ENCODE results near the gene SPAG16.
A peak's percentile ranks its signal among the peaks of the same experiment; 100 is the strongest.

Gene SPAG16

DNA sequence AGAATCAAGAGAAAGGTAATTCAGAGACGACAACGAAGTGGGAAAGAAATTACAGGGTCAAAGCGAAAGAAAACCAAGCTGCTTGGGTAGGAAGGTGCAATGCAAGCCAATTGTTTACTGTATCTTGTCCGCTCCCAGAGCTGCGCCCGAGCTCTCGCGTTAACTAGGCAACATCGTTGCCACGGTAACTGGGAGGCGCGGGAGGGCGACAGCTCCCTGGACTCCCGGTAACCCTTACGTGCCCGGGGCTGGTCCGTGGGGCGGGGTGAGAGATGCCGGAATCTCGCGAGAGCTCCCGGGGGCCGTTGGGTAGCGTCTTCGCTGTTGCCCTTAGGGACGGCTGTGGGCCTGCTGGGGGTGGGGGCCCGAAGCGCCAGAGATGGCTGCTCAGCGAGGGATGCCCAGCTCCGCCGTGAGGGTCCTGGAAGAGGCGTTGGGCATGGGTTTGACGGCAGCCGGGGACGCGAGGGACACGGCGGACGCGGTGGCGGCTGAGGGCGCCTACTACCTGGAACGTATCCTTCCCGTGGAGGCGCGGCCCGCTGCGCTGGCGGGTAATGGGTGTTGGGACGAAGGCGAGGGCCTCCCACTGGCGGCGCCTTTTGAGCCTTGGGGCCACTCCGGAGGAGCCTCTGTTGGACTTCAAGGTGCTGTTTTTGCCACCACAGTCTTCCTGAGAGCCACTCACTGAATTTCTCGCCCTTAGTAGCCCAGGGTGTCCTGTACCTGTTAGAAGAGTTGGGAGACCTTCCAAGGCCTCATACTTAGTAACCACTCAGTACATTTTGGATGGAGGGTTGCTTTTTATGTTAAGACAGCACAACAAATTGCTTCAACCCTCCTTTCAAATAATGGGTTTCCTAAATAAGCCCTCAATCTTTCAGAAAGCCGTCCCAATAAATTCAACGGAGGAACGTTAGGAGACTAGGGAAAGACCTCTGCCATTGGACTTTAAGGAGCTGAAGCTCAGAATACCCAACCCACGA, at the start of gene SPAG16:
Gene SPAG16, plus strand, starts transcription at position 360 of the 986 bp plus-strand sequence.
- DNase-seq = peak; percentile 97

DNA sequence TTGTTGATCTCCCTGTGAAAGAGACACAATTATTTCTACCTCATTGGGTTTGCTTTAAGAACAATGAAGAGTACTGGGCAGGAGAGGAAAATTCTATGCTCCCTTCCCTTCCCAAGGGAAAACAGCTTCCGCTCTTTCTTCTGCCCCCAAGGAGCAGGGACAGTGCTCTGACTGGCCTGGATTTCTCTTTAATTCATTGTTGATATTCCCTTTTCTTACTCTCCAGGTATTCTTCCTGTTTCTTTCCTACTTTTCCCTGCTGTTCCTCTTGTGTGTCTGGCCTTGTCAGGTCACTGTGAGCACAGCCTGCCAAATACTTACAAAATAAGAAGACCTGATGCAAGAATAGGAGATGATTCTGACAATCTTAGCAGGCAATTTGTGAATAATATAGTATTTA, 49.6 kb upstream of the SPAG16 start:
- no peak for DNase-seq

DNA sequence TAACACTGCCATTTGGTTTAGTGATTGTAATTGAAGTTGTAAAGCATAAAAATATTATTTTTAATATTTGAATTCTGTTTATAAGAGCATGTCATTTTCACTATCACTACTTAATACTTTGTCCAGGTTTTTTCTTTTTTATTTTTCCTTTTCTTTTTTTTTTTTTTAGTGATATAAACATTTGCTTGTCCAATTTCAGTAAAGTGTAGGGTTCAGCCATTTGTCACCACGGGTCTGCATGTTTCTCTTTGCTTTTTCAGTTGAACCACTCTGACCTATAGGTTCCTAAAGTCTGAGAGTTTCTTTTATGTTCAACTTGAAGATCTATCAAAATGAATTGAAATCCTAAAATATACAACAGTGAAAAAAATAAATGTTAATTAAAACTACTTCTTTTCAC, 48.5 kb upstream of the SPAG16 start:
- DNase-seq = no peak

DNA sequence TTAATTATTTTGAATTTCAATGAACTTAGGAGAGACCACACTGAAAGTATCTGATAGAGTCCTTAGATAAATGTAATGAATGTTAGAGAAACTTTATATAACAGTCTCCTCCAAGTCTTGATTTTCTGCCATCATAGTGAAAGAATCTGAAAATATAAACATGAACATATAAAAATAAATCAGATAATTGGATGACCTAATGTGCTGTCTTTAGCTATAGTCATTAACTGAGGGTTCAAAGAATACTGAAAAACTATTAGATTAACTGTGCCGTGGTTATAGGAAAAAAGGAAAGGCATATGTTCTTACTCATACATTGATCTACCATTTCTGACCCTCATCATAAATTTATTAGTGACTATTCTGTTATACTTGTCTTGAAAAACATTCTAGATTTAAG, 47.0 kb upstream of the SPAG16 start:
- no peak for DNase-seq

DNA sequence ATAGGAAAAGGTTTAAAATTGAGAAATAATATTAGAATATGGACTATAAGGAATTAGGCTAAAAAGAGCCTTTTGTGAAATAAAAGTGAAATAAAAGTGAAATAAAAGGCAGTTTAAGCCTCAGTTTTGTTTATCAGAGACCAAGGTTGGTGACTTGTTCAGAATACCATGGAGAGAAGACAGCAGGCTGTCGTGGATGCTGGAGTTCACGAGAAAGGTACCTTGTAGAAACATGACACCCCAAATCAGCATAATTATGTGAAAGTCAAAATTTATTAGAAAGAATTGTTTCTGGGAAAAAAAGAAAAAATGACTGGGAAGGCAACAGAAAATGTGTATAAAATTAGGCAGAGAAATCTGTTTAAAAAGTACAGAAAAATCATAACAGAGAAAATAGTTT, 46.5 kb upstream of the SPAG16 start:
- DNase-seq = no peak

DNA sequence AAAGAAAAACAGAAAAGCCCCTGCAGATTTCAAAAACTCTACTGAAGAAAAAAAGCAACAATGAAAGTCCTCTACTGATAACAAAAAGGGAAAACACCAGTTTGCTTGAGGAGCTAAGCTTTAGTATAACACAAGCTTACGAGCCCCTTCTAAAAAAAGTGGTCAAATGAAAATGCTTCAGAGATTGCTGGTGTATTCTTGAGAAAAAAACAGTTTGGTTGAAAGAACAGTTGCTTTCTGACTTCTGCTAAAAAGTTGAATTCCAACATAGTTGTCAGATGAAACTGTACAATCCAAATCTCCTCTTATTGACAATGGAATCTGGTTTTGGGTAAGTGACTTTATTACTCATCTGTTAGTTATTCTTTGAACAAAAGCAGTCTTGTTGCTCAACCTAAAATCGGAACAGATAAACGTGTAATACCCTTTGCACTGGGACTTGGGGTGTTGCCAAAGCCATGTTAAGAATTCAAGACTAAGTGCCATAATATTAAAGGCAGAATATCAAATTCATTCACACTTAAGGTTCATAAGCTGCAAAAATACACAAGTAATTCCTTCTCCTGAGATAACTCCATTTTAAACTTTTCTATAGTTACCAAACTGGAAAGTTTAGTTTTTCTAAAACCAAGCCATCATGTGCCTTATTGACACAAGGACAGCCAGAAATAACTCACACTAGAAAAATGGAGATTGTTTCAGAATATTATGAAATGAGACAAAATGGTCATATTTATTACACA, 45.3 kb upstream of the SPAG16 start:
- DNase-seq = peak; percentile 19

DNA sequence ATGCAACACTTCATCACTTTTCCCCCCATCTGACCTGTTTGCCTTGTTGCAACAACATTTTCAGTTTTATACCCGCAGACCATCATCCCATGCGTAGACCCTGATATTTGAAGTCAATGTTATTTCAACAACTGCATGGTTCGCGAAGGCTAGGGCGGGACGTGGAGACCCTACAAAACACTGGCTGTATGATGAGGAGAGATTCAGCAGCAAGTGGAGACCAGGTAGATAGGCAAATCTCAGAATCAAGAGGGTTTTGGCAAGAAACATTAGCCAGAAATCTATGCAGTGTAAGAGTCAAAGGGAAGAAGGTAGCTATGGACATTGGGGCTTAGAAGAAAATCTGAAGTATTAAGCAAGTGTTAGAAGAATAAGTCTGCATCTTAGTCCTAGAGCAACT, 42.4 kb upstream of the SPAG16 start:
- no peak for DNase-seq

DNA sequence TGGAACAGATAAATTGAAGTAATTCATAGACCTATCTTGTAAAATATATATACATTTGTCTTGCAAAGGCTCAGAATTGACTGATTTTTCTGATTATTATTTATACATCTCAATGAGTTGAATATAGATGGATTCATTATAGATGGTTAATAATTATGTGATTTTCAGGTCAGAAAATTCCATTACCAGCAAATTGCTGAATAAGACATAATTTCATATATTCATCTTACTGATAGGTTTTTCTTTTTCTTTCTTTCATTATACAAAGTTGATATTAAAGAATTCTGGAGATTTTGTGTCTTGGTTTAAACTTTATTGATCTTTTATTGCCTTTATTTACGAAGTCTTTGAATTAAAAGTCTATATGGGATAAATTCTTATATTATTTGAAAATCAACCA, 41.6 kb upstream of the SPAG16 start:
- no peak for DNase-seq

DNA sequence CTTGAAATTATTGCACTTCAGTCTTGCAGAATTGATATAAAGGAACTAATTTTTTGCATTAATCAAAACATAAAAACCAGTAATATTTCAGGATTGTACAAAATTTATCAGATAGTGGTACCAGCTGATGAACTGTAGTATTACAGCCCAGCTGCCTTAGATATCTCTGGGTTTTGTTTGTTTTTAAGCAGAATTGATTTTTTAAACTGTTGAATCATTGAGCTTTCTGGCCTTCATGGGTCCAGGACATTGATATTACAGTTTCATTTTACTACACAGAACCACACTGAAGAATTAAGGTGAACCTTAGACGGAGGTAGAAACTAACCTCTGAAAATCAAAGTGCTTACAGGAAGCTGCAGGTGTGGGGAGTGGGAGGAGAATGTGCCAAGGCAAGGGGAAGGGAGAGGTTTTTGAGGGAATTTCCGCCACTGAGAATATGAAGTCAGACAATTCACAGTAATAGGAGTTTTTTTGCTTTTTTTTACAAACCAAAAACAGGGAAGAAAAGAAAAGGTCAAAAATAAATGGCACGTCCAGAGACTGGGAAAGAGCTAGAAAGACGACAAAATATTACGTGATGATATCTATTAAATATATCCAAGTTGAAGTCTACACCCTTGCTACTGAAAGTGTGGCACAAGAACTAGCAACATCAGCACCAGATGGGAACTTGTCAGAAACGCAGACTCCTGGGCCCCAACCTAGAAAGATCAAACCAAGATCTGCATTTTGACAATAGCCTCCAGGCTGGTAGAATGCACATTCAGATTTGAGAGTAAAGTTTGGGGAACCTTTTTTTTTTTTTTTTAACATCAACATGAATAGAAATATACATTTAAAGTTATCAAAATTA, 40.8 kb upstream of the SPAG16 start:
- peak; percentile 15 for DNase-seq

DNA sequence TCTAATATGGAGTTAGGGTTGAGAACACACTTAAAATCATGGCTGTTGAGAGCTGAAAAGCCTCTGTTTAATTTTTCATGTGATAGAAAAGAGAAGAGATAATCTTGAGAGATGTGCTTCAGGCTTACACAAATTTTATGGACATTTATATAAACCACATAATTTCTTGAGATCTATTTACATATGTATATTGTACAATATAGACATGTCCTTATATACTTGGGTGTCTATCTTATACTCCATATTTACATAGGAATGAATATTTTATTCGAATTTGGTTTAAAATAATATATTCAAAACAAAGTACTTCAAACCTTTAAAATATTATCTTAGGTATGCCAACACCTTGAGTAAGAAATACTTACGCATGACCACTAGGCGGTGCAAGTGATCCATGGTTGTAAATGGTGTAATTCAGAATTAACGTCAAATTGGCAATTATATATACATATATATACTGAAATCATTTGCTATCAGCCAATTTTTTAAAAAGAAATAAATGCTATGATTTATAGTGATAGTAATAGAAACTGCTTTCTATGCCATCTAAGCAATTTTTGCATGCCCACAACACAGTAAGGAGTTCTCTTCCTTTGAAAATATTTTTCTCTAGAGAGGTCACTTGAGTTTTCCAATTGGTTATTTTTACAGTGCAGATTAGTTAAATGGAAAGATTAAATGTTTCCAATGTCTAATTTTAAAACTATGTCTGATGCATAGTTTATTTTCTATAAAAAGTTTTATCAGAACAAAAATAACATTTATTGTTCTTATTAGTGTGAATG, 37.6 kb upstream of the SPAG16 start:
- DNase-seq = peak; percentile 56

DNA sequence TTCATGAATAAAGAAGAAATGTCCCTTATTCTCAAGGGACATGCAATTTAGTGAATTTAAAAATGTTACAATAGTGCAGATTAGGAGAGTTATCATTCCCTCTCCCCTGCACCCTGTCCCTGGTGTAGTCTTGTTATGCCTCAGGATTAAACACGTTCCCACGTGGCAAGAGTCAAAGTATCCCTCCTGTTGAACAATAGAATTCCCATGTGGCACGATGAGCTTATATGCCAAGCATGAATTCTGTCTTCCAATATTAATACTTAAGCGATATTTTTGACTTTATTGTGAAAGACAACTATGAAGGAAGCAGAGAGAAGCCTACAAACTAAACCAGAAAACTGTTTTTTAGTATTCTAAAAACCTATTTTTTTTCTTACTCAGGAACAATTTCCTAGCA, 36.7 kb upstream of the SPAG16 start:
- DNase-seq = no peak

DNA sequence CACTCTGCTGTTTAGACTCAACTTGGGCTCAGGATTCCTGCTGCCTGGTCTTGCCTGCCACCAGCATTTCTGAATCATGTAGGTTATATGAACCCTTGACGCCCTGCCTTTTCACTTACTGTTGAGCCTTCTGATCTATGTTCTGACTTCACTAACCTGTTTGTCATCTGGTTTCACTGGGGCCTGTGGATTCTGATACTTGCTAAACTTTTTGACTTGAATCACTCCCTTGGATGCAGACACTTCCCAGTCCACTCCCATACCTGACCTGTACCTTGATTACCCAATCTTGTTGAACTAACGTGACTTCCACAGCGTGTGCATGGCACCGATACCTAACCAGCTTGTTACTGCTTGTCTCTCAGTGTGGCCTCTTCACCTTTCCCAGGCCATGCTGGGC, 35.6 kb upstream of the SPAG16 start:
- DNase-seq = no peak

DNA sequence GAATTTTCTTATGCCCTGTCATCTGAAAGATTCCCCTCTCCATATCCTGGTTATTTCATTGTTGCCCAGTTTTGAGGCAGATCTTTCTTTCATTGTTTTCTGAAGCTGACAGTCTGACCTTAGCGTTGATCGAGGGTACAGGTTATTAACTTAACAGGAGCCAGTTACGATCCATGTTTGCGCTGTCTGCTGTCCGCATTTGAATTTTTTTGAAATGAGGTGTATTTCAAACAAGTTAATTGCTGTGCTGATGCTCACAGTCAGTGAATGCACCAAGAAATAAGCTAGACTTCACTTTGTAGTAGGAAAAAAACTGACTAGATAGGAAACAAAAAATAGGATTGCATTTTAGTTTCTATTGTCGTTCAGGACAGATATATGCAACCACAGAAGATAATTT, 34.8 kb upstream of the SPAG16 start:
- no peak for DNase-seq

DNA sequence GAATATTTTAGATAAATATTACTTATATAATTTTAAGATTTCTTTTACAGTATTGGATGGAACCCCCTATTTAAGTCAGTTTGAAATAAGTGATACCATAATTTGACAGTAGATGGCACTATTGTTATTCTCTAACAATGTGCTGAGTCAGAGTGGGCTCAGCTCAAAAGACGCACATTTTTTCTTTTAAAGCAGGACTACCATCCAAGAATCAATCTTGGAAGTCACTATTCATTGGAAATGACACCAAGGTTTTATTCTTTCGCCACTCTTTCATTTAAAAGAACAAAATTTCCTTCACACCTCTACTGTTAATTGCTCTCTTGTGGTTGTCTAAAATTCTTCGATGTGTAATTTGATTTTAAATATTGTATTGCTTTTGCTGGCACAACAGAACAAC, 32.6 kb upstream of the SPAG16 start:
- peak; percentile 50 for DNase-seq

DNA sequence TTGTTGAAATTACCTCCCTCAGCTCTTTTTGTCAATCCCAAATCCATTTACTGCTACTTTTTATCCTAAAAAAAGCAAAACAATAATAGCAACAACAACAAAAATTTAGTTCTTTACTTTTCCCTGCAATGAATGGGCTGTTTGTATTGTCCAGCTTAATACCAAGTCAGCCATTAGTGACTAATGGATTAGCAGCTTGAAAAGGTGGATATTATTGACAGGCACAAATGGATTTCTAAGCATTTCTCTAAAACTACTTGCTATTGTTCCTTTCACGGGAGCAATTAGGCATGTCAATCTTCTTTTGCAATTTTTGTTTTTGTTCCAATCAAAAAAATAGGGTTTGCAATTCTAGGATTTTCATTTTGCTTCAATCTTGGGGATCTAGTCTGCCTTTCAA, 32.1 kb upstream of the SPAG16 start:
- DNase-seq = no peak

DNA sequence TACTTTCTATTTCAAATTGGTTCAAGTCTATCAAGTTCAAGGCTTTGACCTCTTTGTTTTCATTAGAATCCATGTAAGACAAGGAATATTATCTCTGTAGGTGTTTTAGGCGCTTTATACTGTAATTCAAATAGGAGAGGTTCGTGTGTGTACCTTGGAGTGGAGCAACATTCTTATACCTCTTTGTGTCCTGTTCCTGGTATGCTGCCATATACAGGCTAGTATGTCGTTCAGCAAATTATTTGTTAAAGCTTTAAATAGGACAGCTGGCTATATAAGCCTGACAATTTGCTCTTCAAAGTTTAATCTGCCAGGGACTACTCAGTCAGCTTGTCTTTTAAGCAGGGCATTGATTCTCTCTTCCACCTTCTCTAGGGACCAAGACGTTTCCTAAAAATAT, 31.1 kb upstream of the SPAG16 start:
- no peak for DNase-seq

DNA sequence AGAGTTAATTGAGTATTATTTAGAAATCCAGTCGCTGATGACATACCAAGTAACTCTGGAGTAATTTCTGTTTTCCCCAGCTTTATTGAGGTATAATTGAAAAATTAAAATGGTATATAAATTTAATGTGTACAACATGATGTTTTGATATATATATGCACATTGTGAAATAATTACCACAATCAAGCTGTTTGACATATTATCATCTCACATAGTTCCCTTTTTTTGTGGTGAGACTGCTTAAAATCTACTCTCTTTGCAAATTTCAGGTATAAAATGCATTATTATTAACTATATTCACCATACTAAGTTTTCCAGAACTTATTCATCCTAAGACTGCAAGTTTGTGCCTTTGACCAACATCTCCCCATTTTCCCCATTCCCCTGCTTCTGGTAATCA, 25.0 kb upstream of the SPAG16 start:
- no peak for DNase-seq

DNA sequence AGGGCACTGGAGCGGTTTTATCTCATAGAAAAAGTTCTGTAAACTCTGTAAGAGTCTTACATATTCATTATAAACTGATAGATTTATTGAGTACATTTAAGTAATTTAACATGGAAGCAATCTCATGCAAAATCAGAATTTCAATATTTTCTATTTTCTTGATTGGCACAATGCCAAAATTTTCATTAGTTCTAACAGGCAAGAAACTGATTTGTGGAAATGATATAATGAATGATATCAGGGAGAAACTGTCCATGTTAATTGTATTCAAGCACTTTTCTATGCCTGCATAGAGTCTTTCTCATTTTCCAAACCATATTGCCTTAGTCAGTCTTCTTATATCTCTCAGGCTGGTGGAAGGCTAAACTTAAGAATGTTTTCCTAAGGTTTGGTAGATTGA, 23.0 kb upstream of the SPAG16 start:
- no peak for DNase-seq

DNA sequence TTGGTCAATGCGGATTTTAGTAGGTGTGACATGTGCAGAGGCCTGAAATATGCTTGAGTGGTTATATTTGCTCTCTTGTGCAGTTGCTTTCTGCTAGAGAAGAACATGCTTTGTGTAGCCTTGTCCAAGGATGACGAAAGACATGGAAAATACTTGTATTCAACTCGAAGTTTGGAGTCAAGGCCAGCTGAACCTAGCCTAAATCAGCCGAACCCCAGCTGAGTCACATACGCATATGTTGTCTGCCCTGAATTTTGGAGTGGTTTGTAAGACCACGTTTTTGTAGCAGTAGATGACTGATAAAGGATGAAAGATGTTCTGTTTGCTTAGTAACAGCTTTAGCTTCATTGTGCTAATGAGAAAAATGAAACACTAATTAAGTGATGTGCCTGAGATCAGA, 22.5 kb upstream of the SPAG16 start:
- DNase-seq = no peak

DNA sequence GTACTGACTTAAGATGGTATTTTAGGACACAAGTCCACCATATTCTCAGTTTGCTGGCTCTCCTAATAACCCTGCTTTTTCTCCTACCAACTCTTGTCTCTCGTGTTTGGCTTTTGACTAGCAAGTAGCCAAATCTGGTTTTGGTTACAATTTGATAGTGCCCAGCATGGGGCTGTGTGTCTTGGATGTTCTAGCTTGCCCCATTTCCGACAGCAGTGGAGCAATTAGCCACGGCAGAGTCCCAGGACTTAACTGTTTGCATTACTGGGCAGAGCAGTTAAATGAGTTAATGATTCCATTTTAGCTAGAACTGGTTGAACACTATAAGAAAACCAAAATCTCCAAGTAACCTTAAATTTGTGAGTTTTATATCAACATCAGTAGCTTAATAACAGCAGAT, 18.6 kb upstream of the SPAG16 start:
- no peak for DNase-seq

DNA sequence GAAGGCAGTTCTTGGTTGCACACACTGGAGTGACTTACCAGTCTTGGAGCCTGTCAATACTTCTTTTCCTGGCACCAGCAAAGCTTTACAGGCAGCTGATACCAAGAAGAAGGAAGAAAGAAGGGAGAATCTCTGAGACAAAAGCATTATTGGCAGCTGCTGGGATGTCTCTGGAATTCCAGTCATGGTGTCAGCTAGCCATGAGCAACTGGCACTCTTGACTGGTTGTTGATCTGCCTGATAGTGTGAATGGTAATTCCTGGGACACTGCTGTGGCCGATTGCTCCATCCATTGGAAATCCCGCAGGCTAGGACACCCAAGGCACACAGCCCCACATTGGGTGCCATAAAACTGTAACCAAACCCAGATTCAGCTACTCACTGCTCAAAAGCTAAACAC, 17.8 kb upstream of the SPAG16 start:
- no peak for DNase-seq

DNA sequence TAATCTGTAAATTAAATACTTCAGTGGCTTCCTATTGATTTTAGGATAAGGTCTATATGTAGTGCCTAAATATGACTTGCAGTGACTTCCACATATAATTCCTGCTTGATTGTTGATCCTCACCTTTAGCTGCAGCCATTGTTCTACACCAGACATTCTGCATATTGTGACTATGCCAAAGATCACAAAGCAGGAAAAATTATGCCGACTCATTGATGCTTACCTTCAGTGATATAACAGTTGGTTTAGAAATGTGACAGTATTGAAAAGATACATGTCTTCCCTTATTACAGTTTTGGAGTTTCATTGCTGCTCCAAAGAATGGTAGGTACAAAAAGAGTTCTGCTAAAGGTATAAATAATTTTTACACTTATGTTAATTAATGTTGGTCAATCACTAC, 12.3 kb upstream of the SPAG16 start:
- DNase-seq = no peak
